ENCODE measurements around the gene KCNQ5. TPM values are rescaled to one million over a fixed set of nuclear protein-coding genes. Genes with fewer than 3 reads are reported as not detected.

KCNQ5 gene
- total RNA-seq, 3 donors from 2014 or later (not counting 1 experiment from before 2014, with no cell fraction given), result 8.2 to 9.7 (median 8.7) TPM

GRCh38 chr6:72626126-72626525 is 4.3 kb downstream of the KCNQ5 start:
- H3K27ac Mint-ChIP-seq, result no peak overlapping the region
- H3K9me3 ChIP-seq (ENCODE audit: control insufficient read depth, insufficient read depth, low read length), result no peaks in the 10 kb centered on the region
- no peak overlapping the region for H3K27ac ChIP-seq (ENCODE audit: low read length)
- no peak overlapping the region for H3K4me3 ChIP-seq (ENCODE audit: low read length)
- H3K27me3 ChIP-seq (ENCODE audit: control insufficient read depth, insufficient read depth, low read length), result no peaks in the 10 kb centered on the region
- no peaks in the 10 kb centered on the region for H3K27me3 Mint-ChIP-seq (ENCODE audit: low read depth in 2 of 2)
- no peaks in the 10 kb centered on the region for H3K36me3 Mint-ChIP-seq
- ATAC-seq (no peak), DNase-seq (no peak)
- H3K4me1 ChIP-seq (ENCODE audit: control insufficient read depth, insufficient read depth, low read length), result peaks cover 17% of the 10 kb centered on the region
- TF ChIP-seq CTCF (IDR thresholded peaks at IDR 0.05), result no peak
- WGBS (ENCODE audit: insufficient coverage), result 46% methylated on average over 2 of the region's 2 CpGs
- H3K4me1 Mint-ChIP-seq, result peaks cover 33 to 43% of the 10 kb centered on the region in 2 donors
- H3K9me3 Mint-ChIP-seq, result no peaks in the 10 kb centered on the region
- no peak overlapping the region for H3K4me3 Mint-ChIP-seq
- intact Hi-C loops (cut with micrococcal nuclease), result no loop called here
- H3K36me3 ChIP-seq (ENCODE audit: control insufficient read depth, insufficient read depth, low read length), result no peaks in the 10 kb centered on the region

GRCh38 chr6:72627539-72627938 is 5.7 kb downstream of the KCNQ5 start:
- Mint-ChIP-seq H3K9me3 (no peaks in the 10 kb centered on the region), H3K4me1 (peaks cover 35 to 43% of the 10 kb centered on the region in 2 donors), H3K4me3 (no peak overlapping the region), H3K36me3 (no peaks in the 10 kb centered on the region), H3K27ac (no peak overlapping the region), H3K27me3 (ENCODE audit: low read depth in 2 of 2) (no peaks in the 10 kb centered on the region)
- intact Hi-C loops (cut with micrococcal nuclease), result no loop called here
- H3K27ac ChIP-seq (ENCODE audit: low read length), result no peak overlapping the region
- no peaks in the 10 kb centered on the region for H3K9me3 ChIP-seq (ENCODE audit: control insufficient read depth, insufficient read depth, low read length)
- DNase-seq (no peak), ATAC-seq (no peak)
- no peaks in the 10 kb centered on the region for H3K36me3 ChIP-seq (ENCODE audit: control insufficient read depth, insufficient read depth, low read length)
- no peak for TF ChIP-seq CTCF (IDR thresholded peaks at IDR 0.05)
- H3K4me3 ChIP-seq (ENCODE audit: low read length), result no peak overlapping the region
- peaks cover 7% of the 10 kb centered on the region for H3K4me1 ChIP-seq (ENCODE audit: control insufficient read depth, insufficient read depth, low read length)
- no peaks in the 10 kb centered on the region for H3K27me3 ChIP-seq (ENCODE audit: control insufficient read depth, insufficient read depth, low read length)

GRCh38 chr6:72631480-72631879 is 9.6 kb downstream of the KCNQ5 start:
- no peaks in the 10 kb centered on the region for H3K27me3 Mint-ChIP-seq (ENCODE audit: low read depth in 2 of 2)
- no peaks in the 10 kb centered on the region for H3K9me3 ChIP-seq (ENCODE audit: control insufficient read depth, insufficient read depth, low read length)
- no peak overlapping the region for H3K27ac ChIP-seq (ENCODE audit: low read length)
- no peak overlapping the region for H3K27ac Mint-ChIP-seq
- H3K27me3 ChIP-seq (ENCODE audit: control insufficient read depth, insufficient read depth, low read length), result no peaks in the 10 kb centered on the region
- intact Hi-C loops (cut with micrococcal nuclease), result no loop called here
- ATAC-seq (no peak), DNase-seq (no peak)
- H3K4me1 ChIP-seq (ENCODE audit: control insufficient read depth, insufficient read depth, low read length), result no peaks in the 10 kb centered on the region
- no peak overlapping the region for H3K4me3 ChIP-seq (ENCODE audit: low read length)
- no peaks in the 10 kb centered on the region for H3K36me3 Mint-ChIP-seq
- peaks cover 10 to 22% of the 10 kb centered on the region in 2 donors for H3K4me1 Mint-ChIP-seq
- H3K36me3 ChIP-seq (ENCODE audit: control insufficient read depth, insufficient read depth, low read length), result no peaks in the 10 kb centered on the region
- H3K4me3 Mint-ChIP-seq, result no peak overlapping the region
- no peaks in the 10 kb centered on the region for H3K9me3 Mint-ChIP-seq
- no peak for TF ChIP-seq CTCF (IDR thresholded peaks at IDR 0.05)

- no peak overlapping the region for H3K27ac ChIP-seq (ENCODE audit: low read length)
- no peak for TF ChIP-seq CTCF (IDR thresholded peaks at IDR 0.05)
- Mint-ChIP-seq H3K27me3 (ENCODE audit: low read depth in 2 of 2) (no peaks in the 10 kb centered on the region), H3K4me1 (peaks cover 8 to 11% of the 10 kb centered on the region in 2 donors), H3K36me3 (no peaks in the 10 kb centered on the region), H3K4me3 (no peak overlapping the region), H3K27ac (no peak overlapping the region), H3K9me3 (no peaks in the 10 kb centered on the region)
- no peaks in the 10 kb centered on the region for H3K36me3 ChIP-seq (ENCODE audit: control insufficient read depth, insufficient read depth, low read length)
- H3K4me3 ChIP-seq (ENCODE audit: low read length), result no peak overlapping the region
- DNase-seq (no peak), ATAC-seq (no peak)
- H3K27me3 ChIP-seq (ENCODE audit: control insufficient read depth, insufficient read depth, low read length), result no peaks in the 10 kb centered on the region
- no peaks in the 10 kb centered on the region for H3K4me1 ChIP-seq (ENCODE audit: control insufficient read depth, insufficient read depth, low read length)
- no peaks in the 10 kb centered on the region for H3K9me3 ChIP-seq (ENCODE audit: control insufficient read depth, insufficient read depth, low read length)
- intact Hi-C loops (cut with micrococcal nuclease), result no loop called here
- no CpG with 5 or more reads among the region's 2 CpGs for WGBS (ENCODE audit: insufficient coverage)
Measured at GRCh38 chr6:72635636-72636035, 13.8 kb downstream of the KCNQ5 start.
